Ovary (tissue), 9 donors: ENCODE results near the gene KLHL42. TPM values are rescaled to one million over a fixed set of nuclear protein-coding genes. Genes with fewer than 3 reads are reported as not detected.
A peak's percentile ranks its signal among the peaks of the same experiment; 100 is the strongest.

Source experiments
- DNase-seq, 5 donors: peaks; one replicate each; pipeline ENCODE4 v3.0.0-alpha.2; 2019 to 2020
- H3K27ac ChIP-seq, 2 donors: fragments of 200-600 bp; one replicate each; pipeline versions ENCODE4 v1.5.1 to v1.8.0; 2019 to 2022
- H3K27me3 ChIP-seq: fragments of 200-600 bp; one replicate; pipeline ENCODE4 v1.8.0; 2022
- H3K36me3 ChIP-seq: fragments of 200-600 bp; sonication (generic); one replicate; pipeline ENCODE4 v1.5.1; 2019
- H3K4me1 ChIP-seq: one replicate; pipeline ENCODE4 v1.8.1; 2013; ENCODE audit warnings: mild to moderate bottlenecking, moderate library complexity; ENCODE audit not compliant: insufficient read depth
- H3K4me3 ChIP-seq: fragments of 200-600 bp; sonication (generic); one replicate; pipeline ENCODE4 v1.5.1; 2017
- H3K9me3 ChIP-seq, 2 donors: fragments of 200-600 bp in 1 of 2; sonication (generic) in 1 of 2; one replicate each; pipeline versions ENCODE4 v1.5.1 to v1.8.1; 2013 to 2019; ENCODE audit warnings: mild to moderate bottlenecking in 1 of 2, moderate library complexity in 1 of 2
- EP300 ChIP-seq: sonication (generic); formaldehyde crosslinking; IDR thresholded peaks from one replicate; pipeline ENCODE4 v1.6.1; 2017; ENCODE audit warnings: antibody characterized with exemption
- POLR2A ChIP-seq: fragments of 450-650 bp; IDR thresholded peaks from one replicate; pipeline ENCODE4 v1.6.1; 2017; ENCODE audit warnings: antibody characterized with exemption, mild to moderate bottlenecking, moderate library complexity
- WGBS, 3 donors: extraction: QIAGEN DNeasy Blood & Tissue Kit in 1 of 3; methylation state at CpG; one replicate each; pipeline versions ENCODE4 v1.1.5 to v1.1.7; 2013 to 2017; 5-methylcytosine and 5-hydroxymethylcytosine counted together
- intact Hi-C, 4 donors: fragments of 100-400 bp; cut with DNase I; formaldehyde crosslinking; loops; one replicate each; pipeline versions ENCODE4 v1.11.0 to v1.15.1; 2022 to 2023
- polyA plus RNA-seq, 2 donors: library from polyadenylated mRNA; stranded (reverse); fragments of 200-250 nt in 1 of 2; fragments of 350-450 nt in 1 of 2; fragmentation: Illumina TruSeq in 1 of 2; extraction: RNeasy Lipid Tissue Mini Kit (QIAGEN cat#74804) in 1 of 2; gene quantifications; one replicate each; pipeline ENCODE4 v1.2.3, GENCODE V29; 2013 to 2014
- total RNA-seq, 7 donors: library from RNA; depleted of rRNA in 2 of 7; stranded (reverse); fragments of >200 nt in 2 of 7; fragmentation: NEBNext Ultra II Directional in 3 of 7; extraction: Animal tissue kit (Norgen Biotek cat#: 25700) in 3 of 7; gene quantifications; one replicate each; pipeline versions ENCODE4 v1.1.0 to v1.2.4, GENCODE V29; 2016 to 2023
- TF ChIP-seq, protein P1 (sequence below), 3 donors: fragments of 450-650 bp in 2 of 3; fragments of 200-600 bp in 1 of 3; IDR thresholded peaks; one replicate each; pipeline versions ENCODE4 v1.5.1 to v1.8.0; 2016 to 2022; ENCODE audit warnings: antibody characterized with exemption in 3 of 3, mild to moderate bottlenecking in 1 of 3
- donor health status: DM: no; HTN: no; CAD: no; lungs with moderate emphysema.
- donor health status: DM: no; HTN: no; CAD: no.
- donor health status: Bipolar disorder and iron deficiency.
- donor health status: DM: yes; HTN: yes; CAD: no.
- donor health status: DM: no; HTN: no; CAD: no.
- donor health status: DM: yes; HTN: yes; CAD: no.

KLHL42 gene
- total and polyA plus RNA-seq, 9 donors, result 7.0 to 28.4 (median 18.8) TPM

DNA sequence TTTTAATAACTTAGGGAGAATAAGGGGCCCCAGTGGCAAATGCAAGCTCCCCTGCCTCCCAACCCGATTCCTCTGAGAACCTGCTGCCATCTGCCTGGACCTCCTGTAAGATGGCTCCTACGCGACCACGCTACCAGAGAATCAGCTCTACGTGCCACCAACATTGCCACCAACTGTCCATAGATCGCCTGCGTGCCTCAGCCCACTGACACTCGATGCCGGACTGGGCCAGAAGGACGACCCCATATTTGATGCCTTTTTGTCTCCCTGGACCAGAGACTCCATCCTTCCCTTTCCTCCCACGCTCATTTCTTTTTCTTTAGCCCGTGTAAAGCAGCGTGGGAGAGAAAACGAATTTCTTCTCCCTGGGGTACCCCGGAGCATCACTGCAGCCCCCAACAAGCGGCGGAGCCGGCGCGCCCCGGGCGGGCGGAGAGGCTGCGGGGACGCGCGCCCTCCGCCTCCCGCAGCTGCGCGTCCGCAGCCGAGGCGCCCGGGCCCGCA lies 565 bp upstream of the KLHL42 start:
- intact Hi-C loops, result no loop called here
- Histone ChIP-seq H3K9me3 (no peaks in the 10 kb centered on the region), H3K27me3 (no peaks in the 10 kb centered on the region), H3K4me3 (peak overlapping the region; percentile 71), H3K27ac (peak overlapping the region; percentile 80 to 90), H3K36me3 (no peaks in the 10 kb centered on the region), H3K4me1 (peaks cover 12% of the 10 kb centered on the region)
- DNase-seq, result peak in 4 of 5 donors; percentile 18 to 40 (median 26)
- WGBS, 3 donors, result 1 to 2% (median 2%) methylated on average over 36 of the region's 36 CpGs
- no peak for TF ChIP-seq EP300
- TF ChIP-seq POLR2A, result no peak
- TF ChIP-seq, protein P1, sequence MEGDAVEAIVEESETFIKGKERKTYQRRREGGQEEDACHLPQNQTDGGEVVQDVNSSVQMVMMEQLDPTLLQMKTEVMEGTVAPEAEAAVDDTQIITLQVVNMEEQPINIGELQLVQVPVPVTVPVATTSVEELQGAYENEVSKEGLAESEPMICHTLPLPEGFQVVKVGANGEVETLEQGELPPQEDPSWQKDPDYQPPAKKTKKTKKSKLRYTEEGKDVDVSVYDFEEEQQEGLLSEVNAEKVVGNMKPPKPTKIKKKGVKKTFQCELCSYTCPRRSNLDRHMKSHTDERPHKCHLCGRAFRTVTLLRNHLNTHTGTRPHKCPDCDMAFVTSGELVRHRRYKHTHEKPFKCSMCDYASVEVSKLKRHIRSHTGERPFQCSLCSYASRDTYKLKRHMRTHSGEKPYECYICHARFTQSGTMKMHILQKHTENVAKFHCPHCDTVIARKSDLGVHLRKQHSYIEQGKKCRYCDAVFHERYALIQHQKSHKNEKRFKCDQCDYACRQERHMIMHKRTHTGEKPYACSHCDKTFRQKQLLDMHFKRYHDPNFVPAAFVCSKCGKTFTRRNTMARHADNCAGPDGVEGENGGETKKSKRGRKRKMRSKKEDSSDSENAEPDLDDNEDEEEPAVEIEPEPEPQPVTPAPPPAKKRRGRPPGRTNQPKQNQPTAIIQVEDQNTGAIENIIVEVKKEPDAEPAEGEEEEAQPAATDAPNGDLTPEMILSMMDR (IDR thresholded peaks at IDR 0.05), result no peak

DNA sequence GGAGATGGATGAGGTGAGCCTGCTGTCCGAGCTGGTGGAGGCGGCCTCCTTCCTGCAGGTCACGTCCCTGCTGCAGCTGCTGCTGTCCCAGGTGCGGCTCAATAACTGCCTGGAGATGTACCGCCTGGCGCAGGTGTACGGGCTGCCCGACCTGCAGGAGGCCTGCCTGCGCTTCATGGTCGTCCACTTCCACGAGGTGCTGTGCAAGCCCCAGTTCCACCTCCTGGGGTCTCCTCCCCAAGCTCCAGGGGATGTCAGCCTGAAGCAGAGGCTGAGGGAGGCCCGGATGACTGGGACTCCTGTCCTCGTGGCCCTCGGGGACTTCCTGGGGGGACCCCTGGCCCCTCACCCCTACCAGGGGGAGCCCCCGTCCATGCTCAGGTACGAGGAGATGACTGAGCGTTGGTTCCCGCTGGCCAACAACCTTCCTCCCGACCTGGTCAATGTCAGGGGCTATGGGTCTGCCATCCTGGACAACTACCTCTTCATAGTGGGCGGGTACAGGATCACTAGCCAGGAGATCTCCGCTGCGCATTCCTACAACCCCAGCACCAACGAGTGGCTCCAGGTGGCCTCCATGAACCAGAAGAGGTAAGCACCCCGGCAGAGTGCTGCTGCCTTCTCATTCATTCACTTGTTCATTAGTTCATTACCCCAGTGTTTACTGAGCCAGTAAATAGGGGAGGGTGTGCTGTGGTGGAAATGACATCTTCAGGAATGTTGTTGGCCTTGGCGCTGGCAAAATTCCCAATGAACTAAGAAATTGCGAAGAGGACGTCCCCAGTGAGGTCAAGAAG lies 777 bp downstream of the KLHL42 start:
- intact Hi-C loops, result no loop called here
- no peaks in the 10 kb centered on the region for H3K27me3 ChIP-seq
- H3K4me1 ChIP-seq, result peaks cover 14% of the 10 kb centered on the region
- H3K9me3 ChIP-seq, result no peaks in the 10 kb centered on the region
- H3K27ac ChIP-seq, result peak overlapping the region; percentile 80 to 90
- WGBS, 3 donors, result 5 to 7% (median 6%) methylated on average over 26 to 27 of the region's 27 CpGs
- peak overlapping the region; percentile 71 for H3K4me3 ChIP-seq
- no peaks in the 10 kb centered on the region for H3K36me3 ChIP-seq
- TF ChIP-seq POLR2A (no peak), EP300 (no peak)
- TF ChIP-seq, protein P1 (IDR thresholded peaks at IDR 0.05), result no peak
- peak in 4 of 5 donors; percentile 13 to 38 (median 36) for DNase-seq

DNA sequence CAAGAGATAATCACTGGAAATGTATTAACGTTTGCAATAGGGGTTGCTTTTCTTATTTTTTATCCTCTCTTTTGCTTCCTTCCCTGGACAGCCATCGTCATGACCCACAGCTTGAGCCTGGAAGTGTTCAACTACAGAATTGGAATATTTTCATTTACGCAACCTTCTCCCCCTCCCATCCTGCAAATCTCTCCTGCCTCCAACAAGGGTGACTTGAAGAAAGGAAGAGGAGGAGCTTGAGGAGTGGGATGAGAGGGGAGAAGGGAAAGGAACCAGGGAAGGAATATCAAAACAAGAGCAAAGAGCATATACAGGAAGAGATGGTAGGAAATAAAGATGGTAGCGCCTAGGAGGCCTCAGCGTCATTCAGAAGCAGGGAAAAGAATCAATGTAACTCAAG lies 1.6 kb downstream of the KLHL42 start:
- intact Hi-C loops, result no loop called here
- Histone ChIP-seq H3K4me1 (peaks cover 14% of the 10 kb centered on the region), H3K27ac (no peak overlapping the region), H3K27me3 (no peaks in the 10 kb centered on the region), H3K36me3 (no peaks in the 10 kb centered on the region), H3K9me3 (no peaks in the 10 kb centered on the region), H3K4me3 (no peak overlapping the region)
- no peak for DNase-seq
- 57 to 62% (median 60%) methylated on average over 5 of the region's 5 CpGs for WGBS, 3 donors
- TF ChIP-seq POLR2A, result no peak
- TF ChIP-seq, protein P1 (IDR thresholded peaks at IDR 0.05), result no peak
- no peak for TF ChIP-seq EP300

DNA sequence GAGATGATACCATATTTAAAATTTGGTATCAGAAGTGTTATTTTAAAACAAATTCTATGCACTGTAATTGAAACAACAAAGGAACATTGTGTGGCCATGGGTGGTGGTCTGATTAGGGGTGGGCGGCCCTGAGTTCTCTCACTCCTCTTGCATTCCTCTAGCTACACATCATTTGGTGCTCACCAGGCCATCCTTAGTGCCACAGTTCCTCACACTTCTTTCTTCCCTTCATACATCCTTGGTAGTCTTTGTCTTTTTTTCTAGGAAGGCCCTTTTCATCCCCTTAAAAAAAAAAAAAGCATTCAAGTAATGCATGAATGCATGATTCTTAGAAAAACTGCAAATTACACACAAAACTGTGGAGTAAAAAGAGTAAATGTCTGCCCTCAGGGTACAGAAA lies 2.4 kb downstream of the KLHL42 start:
- no peak overlapping the region for H3K4me3 ChIP-seq
- H3K9me3 ChIP-seq, result no peaks in the 10 kb centered on the region
- TF ChIP-seq POLR2A, result no peak
- H3K4me1 ChIP-seq, result peaks cover 14% of the 10 kb centered on the region
- H3K27ac ChIP-seq, result no peak overlapping the region
- no peak for DNase-seq
- intact Hi-C loops, result no loop called here
- H3K36me3 ChIP-seq, result no peaks in the 10 kb centered on the region
- WGBS, 3 donors, result 73 to 86% (median 84%) methylated on average over 1 of the region's 1 CpG
- no peaks in the 10 kb centered on the region for H3K27me3 ChIP-seq
